ENCODE measurements around the gene PRND.

DNA sequence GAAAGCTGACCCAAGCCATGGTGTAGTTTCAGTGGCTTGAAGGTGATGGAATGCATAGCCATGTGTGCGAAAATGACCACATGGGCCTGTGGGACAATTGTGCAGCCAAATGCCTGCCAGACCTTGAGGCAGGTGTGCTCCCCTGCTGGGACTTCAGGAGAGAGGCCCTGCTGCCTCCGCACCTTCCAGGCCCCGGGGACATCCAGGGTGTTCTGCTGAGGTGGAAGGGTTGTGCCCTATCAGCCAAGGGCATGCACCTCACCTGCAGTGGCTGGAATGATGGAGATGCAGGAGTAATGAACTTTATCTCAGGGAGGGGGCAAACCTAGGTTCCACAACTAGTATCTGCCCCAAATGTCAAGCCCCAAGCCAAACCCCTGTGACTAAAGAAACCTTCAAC lies 44.0 kb downstream of the PRND start:
- no peak for TF ChIP-seq EZH2 (IDR thresholded peaks at IDR 0.05; ENCODE audit: insufficient read depth, poor library complexity, severe bottlenecking)
- no peak for TF ChIP-seq EZH2phosphoT487 (IDR thresholded peaks at IDR 0.05; ENCODE audit: insufficient read depth, low read depth)
